Body of pancreas (tissue), 4 donors: ENCODE results near the gene SPEF2. TPM values are rescaled to one million over a fixed set of nuclear protein-coding genes. Genes with fewer than 3 reads are reported as not detected.

Source experiments
- ATAC-seq: fragments of 150-250 bp; one replicate; pipeline ENCODE4 v1.9.1; 2016
- DNase-seq, 4 donors: peaks; one replicate each; pipeline ENCODE4 v3.0.0-alpha.2; 2019
- H3K27ac ChIP-seq, 4 donors: fragments of 200-600 bp; sonication (generic); 1 replicate in 3 of 4; 2 replicates in 1 of 4; pipeline versions ENCODE4 v1.5.1 to v1.6.1; 2016 to 2019; ENCODE audit warnings: mild to moderate bottlenecking in 1 of 4, mixed read lengths in 1 of 4, moderate library complexity in 1 of 4
- H3K27me3 ChIP-seq, 2 donors: fragments of 200-600 bp; sonication (generic); one replicate each; pipeline ENCODE4 v1.6.0; 2016; ENCODE audit warnings: mild to moderate bottlenecking in 1 of 2
- H3K36me3 ChIP-seq, 2 donors: fragments of 200-600 bp; sonication (generic); replicated peaks in 1 of 2; 2 replicates each; pipeline ENCODE4 v1.5.1; 2016; ENCODE audit warnings: low read depth in 2 of 2; ENCODE audit not compliant: insufficient read depth in 1 of 2
- H3K4me1 ChIP-seq: fragments of 200-600 bp; sonication (generic); one replicate; pipeline ENCODE4 v1.6.0; 2016
- H3K4me3 ChIP-seq, 2 donors: fragments of 200-600 bp; sonication (generic); 1 replicate in 1 of 2; 2 replicates in 1 of 2; pipeline ENCODE4 v1.5.1; 2016 to 2019
- H3K9me3 ChIP-seq, 3 donors: fragments of 200-600 bp; sonication (generic); 1 replicate in 2 of 3; 2 replicates in 1 of 3; pipeline ENCODE4 v1.5.1; 2016
- POLR2A ChIP-seq, 3 donors: fragments of 450-650 bp; IDR thresholded peaks; one replicate each; pipeline ENCODE4 v1.6.1; 2016; ENCODE audit warnings: antibody characterized with exemption in 3 of 3, mild to moderate bottlenecking in 2 of 3
- WGBS, 2 donors: methylation state at CpG; one replicate each; pipeline ENCODE4 v1.1.5; 2017; 5-methylcytosine and 5-hydroxymethylcytosine counted together
- intact Hi-C: fragments of 100-400 bp; cut with DNase I; formaldehyde crosslinking; loops from one replicate; pipeline ENCODE4 v1.15.1; 2023
- total RNA-seq, 2 donors: library from RNA; depleted of rRNA; stranded (reverse); fragments of >200 nt; gene quantifications; one replicate each; pipeline ENCODE4 v1.1.0, GENCODE V29; 2016
- TF ChIP-seq, protein P1 (sequence below), 7 experiments: fragments of 450-650 bp in 4 of 7; fragments of 200-600 bp in 3 of 7; sonication (generic) in 3 of 7; IDR thresholded peaks; one replicate each; pipeline ENCODE4 v1.5.1; 2016 to 2019; ENCODE audit warnings: antibody characterized with exemption in 7 of 7

SPEF2 gene
- total RNA-seq, 2 donors from 2014 or later = 6.3 to 11.4 TPM

DNA sequence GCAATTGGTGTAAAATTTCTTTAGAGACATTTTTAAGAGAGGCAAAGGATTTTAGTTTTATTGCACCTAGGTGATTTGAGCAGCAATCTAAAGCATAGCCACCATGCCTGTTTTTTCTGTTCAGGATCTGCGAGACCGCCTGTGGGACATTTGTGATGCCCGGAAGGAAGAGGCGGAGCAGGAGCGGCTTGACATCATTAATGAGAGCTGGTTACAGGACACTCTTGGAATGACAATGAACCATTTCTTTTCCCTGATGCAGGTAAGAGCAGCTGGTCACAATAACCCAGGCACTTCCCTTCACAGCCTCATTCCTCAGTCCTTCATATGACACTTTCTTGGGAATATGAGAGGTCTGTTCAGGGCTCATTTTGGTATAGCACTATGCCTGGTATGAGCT lies 135.8 kb downstream of the SPEF2 start:
- no peak for TF ChIP-seq POLR2A (IDR thresholded peaks at IDR 0.05)
- TF ChIP-seq, protein P1, sequence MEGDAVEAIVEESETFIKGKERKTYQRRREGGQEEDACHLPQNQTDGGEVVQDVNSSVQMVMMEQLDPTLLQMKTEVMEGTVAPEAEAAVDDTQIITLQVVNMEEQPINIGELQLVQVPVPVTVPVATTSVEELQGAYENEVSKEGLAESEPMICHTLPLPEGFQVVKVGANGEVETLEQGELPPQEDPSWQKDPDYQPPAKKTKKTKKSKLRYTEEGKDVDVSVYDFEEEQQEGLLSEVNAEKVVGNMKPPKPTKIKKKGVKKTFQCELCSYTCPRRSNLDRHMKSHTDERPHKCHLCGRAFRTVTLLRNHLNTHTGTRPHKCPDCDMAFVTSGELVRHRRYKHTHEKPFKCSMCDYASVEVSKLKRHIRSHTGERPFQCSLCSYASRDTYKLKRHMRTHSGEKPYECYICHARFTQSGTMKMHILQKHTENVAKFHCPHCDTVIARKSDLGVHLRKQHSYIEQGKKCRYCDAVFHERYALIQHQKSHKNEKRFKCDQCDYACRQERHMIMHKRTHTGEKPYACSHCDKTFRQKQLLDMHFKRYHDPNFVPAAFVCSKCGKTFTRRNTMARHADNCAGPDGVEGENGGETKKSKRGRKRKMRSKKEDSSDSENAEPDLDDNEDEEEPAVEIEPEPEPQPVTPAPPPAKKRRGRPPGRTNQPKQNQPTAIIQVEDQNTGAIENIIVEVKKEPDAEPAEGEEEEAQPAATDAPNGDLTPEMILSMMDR (IDR thresholded peaks at IDR 0.05) = no peak
- Histone ChIP-seq H3K9me3 (no peaks in the 10 kb centered on the region), H3K36me3 (no peaks in the 10 kb centered on the region), H3K4me3 (no peak overlapping the region), H3K27ac (no peak overlapping the region), H3K27me3 (no peaks in the 10 kb centered on the region), H3K4me1 (no peaks in the 10 kb centered on the region)
- no peak for DNase-seq
- intact Hi-C loops = no loop called here
- ATAC-seq = no peak
- 87 to 88% methylated on average over 5 of the region's 5 CpGs for WGBS, 2 donors

DNA sequence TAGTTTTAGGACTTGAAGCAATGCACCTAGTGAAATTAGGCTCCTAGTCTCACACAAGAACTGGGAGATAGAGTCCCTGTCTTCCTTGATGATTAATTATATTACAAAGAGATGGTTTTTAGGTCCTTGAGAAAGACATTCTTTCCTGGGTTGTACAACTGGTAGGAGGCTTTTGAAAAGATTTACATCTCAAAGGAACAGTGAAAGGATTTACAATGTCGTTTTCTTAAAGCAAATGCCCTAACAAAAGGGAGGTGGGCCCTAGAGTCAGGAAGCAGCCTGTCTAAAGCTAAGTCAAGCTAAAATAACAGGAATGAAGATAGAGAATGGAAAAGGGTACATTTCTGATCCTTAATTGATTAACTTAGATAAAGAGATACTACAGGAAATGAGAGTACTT lies 136.8 kb downstream of the SPEF2 start:
- intact Hi-C loops = no loop called here
- Histone ChIP-seq H3K27me3 (no peaks in the 10 kb centered on the region), H3K4me3 (no peak overlapping the region), H3K4me1 (no peaks in the 10 kb centered on the region), H3K36me3 (no peaks in the 10 kb centered on the region), H3K27ac (no peak overlapping the region), H3K9me3 (no peaks in the 10 kb centered on the region)
- ATAC-seq (no peak), DNase-seq (no peak)
- TF ChIP-seq POLR2A (IDR thresholded peaks at IDR 0.05) = no peak
- TF ChIP-seq, protein P1 (IDR thresholded peaks at IDR 0.05) = no peak
- WGBS, 2 donors = 41 to 54% methylated on average over 1 of the region's 1 CpG

DNA sequence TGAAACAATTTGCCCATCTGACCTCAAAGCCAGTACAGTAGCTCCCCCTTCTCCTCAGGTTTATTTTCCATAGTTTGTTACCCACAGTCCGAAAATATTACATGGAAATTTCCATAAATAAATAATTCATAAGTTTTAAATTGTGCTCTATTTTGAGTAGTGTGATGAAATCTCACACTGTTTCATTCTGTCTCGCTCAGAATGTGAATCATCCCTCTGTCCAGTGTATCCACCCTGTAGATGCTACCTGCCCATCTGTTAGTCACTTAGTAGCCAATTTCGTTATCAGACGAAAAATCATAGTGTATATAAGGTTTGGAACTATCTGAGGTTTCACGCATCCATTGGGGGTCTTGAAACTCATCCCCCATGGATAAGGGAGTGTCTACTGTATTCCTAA lies 138.3 kb downstream of the SPEF2 start:
- ATAC-seq = no peak
- no peak for DNase-seq
- no peaks in the 10 kb centered on the region for H3K9me3 ChIP-seq
- no peak for TF ChIP-seq POLR2A (IDR thresholded peaks at IDR 0.05)
- TF ChIP-seq, protein P1 (IDR thresholded peaks at IDR 0.05) = no peak
- H3K4me3 ChIP-seq = no peak overlapping the region
- no peaks in the 10 kb centered on the region for H3K27me3 ChIP-seq
- intact Hi-C loops = no loop called here
- H3K27ac ChIP-seq = no peak overlapping the region
- no peaks in the 10 kb centered on the region for H3K4me1 ChIP-seq
- 71 to 77% methylated on average over 5 of the region's 5 CpGs for WGBS, 2 donors
- H3K36me3 ChIP-seq = no peaks in the 10 kb centered on the region

DNA sequence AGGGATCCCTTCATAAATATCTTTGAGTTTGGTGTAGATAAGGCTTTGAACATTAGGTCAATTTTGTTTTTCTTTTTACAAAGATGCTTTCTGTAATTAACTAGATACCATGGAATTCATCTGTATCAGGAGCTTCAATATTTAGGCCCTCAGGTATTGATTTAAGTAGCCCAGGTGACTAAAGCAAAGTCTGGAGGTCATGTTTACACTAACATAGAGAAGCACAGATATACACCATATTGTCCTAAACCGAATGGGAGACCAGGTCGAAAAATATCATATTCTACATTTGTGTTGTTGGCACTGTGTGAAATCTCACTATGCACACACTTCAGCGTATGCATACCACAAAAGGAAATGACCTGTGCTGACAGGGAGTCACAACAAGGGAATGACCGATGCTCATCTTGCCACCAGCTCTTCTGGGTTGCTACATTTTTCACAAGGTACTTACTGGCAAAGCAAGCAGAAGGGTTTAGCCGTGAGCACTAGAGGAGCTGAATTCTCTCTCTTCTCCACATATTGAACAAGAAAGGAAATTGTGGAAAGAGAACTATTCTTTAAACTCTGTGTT lies 140.6 kb downstream of the SPEF2 start:
- Histone ChIP-seq H3K27me3 (no peaks in the 10 kb centered on the region), H3K36me3 (no peaks in the 10 kb centered on the region), H3K4me1 (no peaks in the 10 kb centered on the region), H3K4me3 (no peak overlapping the region), H3K9me3 (no peaks in the 10 kb centered on the region), H3K27ac (no peak overlapping the region)
- DNase-seq (no peak), ATAC-seq (no peak)
- intact Hi-C loops = no loop called here
- 42 to 45% methylated on average over 5 of the region's 5 CpGs for WGBS, 2 donors
- no peak for TF ChIP-seq POLR2A (IDR thresholded peaks at IDR 0.05)
- TF ChIP-seq, protein P1 (IDR thresholded peaks at IDR 0.05) = no peak

DNA sequence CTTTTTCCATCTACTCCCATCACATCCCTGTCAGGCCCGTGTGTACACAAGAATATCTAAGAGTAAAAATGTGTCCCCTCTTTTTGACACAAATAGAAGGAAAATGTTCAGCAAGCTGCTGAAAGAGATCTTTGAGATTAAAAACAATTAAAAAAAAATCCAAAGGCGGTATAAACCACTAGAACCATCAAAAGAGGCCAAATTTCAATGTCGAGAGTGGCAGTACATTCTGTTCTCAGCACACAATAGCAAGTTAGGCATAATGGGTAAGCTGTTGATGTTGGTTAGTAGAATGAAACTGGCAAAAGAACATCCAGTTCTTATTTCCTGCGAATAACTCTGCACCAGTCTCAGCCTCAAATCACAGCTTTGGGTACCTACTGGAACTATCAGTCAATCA lies 143.9 kb downstream of the SPEF2 start:
- 79 to 89% methylated on average over 4 of the region's 4 CpGs for WGBS, 2 donors
- H3K4me3 ChIP-seq = no peak overlapping the region
- H3K36me3 ChIP-seq = no peaks in the 10 kb centered on the region
- ATAC-seq (no peak), DNase-seq (no peak)
- H3K4me1 ChIP-seq = no peaks in the 10 kb centered on the region
- H3K9me3 ChIP-seq = no peaks in the 10 kb centered on the region
- no peak overlapping the region for H3K27ac ChIP-seq
- TF ChIP-seq POLR2A (IDR thresholded peaks at IDR 0.05) = no peak
- TF ChIP-seq, protein P1 (IDR thresholded peaks at IDR 0.05) = no peak
- H3K27me3 ChIP-seq = no peaks in the 10 kb centered on the region
- intact Hi-C loops = no loop called here
